Measurements from ENCODE around the gene SLC66A1.

The SLC66A1 gene

DNA sequence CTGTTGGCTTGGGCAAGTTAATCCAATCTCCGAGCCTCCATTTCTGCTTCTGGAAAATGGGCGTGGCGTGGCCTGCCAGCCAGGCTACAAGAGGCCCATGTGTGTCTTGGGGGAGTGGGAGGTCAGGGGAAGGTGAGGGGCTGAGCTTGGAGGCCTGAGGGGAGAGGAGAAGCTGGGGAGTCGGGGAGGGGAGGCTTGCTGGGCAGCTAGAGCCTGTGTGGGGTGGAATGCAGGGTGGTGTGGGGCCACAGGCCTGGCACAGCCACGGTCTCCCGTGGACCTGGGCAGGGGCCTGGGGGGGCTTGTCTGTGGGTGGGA is 14.6 kb downstream of the SLC66A1 start:
- DNase-seq = no peak

GRCh38 chr1:19327301-19327700 is 15.2 kb downstream of the SLC66A1 start:
- no peak for DNase-seq

- no peak for DNase-seq
Measured at GRCh38 chr1:19327736-19328135, 15.6 kb downstream of the SLC66A1 start.

DNA sequence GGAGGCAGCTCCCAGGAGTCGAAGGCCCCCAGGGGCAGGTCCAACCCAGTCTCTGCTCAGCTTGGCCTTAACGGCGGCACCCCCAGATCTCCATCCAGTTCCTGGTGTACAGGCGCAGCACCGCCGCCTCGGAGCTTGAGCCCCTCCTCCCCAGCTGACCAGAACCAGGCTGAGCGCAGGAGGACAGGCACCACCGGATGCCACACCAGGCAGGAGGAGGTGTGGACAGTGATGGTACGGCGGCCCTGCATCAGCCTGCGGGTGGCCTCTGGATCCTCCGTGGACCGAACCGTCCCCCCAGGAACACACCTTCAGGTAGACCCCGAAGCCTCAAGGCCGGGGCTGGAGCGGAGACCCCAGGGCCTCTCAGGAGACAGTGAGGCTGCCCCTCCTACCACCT is 16.4 kb downstream of the SLC66A1 start:
- no peak for DNase-seq

DNA sequence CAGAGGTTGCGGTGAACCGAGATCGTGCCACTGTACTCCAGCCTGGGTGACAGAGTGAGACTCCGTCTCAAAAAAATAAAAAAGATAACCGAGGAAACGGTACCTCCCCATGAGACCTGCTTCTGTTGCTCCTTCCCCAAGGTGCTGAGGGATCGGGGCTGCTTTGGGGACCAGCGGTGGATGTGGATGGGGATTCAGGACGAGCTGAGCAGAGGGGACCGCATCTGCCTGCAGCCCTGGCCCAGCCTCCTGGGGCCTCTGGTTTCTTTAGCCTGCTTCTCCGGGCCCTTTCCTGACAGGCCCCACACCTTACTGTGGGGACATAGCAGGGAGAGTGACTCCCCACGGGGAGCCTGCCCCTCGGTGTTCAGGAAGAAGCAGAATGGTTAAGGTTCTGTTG is 17.1 kb downstream of the SLC66A1 start:
- DNase-seq = no peak

GRCh38 chr1:19329611-19330010 is 17.5 kb downstream of the SLC66A1 start:
- no peak for DNase-seq

DNA sequence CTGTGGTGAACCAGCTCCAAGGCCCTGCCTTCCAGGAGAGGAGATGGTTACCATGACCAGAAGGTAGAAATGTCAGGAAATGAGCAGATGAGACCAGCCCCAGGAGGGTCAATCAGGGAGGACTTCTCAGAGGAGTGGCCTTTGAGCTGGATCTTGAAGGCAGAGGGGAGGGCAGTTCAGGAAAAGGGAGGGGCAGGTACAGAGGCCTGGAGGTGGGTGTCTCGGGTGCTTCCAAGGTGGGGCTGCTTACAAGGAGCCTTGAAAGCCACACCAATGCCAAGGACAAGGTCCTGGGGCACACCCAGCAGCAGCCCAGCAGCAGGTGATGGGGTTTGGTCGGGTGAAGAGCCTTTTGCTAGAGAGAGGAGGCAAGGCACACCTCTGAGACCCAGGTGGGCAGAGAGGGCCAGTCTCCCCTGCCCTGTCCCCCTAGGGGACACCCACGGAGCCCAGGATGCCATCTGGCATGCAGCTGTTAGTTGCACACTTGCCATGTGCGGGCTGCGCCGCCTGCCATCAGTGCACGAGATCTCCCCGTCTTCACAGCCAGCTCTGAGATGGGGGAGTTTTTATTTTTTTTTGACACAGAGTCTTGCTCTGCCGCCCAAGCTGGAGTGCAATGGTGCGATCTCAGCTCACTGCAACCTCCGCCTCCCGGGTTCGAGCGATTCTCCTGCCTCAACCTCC is 18.5 kb downstream of the SLC66A1 start:
- peak; percentile 55 for DNase-seq

DNA sequence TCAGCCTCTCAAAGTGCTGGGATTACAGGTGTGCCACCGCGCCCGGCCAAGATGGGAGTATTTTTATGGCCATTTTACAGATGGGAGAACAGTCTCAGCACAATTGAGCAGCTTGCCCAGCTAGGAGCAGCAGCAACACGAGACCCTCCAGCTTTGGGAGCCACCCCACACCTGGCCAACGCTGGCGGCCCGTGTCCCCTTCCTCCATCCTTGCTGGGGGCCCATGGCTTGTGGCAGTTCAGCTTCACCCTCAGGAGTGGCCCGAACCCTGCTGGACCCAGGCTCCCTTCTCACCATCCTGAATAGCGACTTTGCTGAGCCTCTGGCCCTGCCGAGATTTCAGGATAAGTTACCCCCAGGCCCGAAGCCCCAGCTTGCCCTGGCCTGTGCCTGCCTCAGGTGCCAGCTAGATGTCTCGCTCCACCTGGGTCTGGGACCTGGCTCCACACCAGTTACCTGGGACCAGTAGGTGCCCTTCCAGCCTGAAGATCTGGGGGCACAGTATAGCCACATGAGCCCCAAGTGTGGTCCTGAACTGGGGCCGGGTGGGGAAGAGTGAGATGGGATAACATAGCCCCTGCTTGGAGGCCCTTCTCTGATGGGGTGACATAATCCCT is 19.2 kb downstream of the SLC66A1 start:
- DNase-seq = no peak

DNA sequence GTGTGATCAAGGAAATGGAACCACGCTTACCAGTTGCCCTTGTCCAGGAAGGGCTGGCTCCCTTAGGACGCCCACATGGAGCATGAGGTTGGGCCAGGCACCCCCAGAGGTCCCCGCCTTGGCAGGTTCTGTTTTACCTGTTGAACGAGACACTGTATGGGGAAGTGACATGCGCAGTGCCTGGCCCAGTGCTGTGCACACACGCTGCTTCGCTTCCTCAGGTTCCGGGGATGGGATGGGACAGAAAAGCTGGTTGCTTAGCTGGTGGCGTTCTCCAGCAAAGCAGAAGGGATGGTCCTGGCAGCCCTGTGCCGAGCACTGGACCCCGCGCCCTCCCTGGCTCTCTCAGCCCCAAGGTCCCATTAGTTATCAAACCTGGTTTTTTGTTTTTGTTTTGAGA is 20.7 kb downstream of the SLC66A1 start:
- DNase-seq = no peak

DNA sequence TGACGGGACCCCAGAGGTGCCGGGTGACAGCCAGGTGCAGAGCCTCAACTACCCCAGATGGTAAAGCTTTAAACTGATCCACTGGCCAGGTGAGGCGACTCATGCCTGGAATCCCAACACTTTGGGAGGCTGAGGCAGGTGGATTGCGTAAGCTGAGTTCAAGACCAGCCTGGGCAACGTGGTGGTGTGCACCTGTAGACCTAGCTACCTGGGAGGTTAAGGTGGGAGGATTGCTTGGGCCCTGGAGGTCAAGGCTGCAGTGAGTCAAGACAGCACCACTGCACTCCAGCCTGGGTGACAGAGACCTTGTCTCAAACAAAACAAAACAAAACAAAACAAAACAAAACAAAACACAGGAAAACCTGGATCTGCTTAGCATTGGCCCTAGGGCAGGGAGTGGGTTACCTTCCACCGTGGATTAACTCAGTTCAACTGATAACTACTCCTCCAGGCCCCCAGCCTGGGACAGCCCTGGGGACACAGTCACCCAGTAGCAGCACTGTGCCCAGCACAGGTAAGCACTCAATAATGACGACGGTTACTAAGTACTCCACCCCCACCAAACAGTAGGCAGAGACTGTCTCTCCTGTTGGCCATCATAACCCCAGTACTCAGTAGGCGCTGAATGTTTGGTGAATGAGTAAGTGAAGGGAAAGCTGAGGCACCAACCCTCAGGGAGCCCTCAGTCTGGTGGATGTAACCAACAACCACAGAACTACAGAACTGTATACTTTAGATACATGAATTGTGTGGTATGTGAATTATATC is 21.6 kb downstream of the SLC66A1 start:
- DNase-seq = no peak

- no peak for DNase-seq
Measured at GRCh38 chr1:19336543-19336942, 24.4 kb downstream of the SLC66A1 start.

GRCh38 chr1:19337289-19337688 is 25.2 kb downstream of the SLC66A1 start:
- no peak for DNase-seq

DNA sequence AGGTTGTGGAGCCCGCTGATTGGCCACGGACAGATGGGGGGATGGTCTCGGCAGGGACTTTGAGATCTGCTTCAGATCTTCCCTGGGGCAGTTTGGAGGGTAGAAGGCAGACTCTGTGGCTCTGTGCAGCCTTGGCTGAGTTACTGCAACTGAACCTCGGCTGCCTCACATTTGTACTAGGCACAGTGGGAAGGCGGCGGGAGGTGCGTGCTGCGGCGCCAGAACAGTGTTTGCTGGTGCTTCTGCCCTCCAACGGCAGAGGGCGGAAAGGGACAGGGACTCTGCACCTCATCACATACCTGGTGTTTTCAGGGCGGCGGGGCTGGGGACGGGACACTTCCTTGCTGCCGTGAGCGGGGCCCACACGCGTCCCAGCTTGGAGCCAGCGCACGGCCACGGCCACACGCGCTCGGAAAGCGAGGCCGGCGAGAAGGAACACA is 26.2 kb downstream of the SLC66A1 start:
- peak; percentile 28 for DNase-seq

GRCh38 chr1:19339214-19339861 is 27.2 kb downstream of the SLC66A1 start:
- DNase-seq = no peak

GRCh38 chr1:19340387-19340937 is 28.3 kb downstream of the SLC66A1 start:
- no peak for DNase-seq

DNA sequence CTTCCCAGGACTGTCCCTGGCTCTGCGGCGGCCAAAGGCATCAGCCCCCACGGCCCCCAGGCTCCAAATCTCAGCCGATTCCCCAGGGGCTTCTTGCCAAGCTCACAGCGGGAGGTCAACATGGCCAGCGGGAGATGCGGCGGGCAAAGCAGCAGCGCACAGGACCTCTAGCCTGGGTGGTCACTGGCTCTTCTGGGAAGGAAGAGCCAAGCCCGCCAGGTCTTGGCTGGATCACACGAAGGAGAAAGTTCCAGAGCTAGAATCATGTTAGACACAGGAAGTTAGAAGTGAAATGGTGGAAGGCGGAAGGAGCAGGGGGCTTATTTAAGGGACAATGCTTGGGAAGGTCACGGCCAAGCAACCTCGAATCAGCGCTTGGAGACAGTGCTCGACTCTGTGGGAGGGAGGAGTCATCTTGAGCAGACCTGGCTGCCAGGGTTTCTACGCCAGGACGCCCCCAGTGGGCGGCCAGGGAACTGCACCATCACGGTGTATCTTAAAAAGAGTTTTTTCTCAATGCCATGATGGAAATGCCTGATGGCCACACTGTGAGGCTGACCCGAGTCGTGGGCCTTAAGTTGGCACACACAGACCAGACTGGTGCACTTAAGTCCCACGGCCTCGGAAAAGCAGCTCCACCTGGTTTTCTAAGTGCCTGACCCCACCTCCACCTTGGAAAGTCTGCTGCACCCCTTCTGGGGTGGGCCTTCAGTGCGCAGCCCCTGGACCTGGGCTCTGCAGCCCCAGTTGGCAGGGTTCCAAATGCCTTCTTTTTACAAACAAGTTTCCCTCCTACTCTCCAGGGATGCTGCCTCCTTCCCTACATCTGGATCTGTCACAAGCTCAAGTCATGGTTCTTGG is 29.3 kb downstream of the SLC66A1 start:
- peak; percentile 58 for DNase-seq

GRCh38 chr1:19342062-19342750 is 30.1 kb downstream of the SLC66A1 start:
- DNase-seq = no peak

DNA sequence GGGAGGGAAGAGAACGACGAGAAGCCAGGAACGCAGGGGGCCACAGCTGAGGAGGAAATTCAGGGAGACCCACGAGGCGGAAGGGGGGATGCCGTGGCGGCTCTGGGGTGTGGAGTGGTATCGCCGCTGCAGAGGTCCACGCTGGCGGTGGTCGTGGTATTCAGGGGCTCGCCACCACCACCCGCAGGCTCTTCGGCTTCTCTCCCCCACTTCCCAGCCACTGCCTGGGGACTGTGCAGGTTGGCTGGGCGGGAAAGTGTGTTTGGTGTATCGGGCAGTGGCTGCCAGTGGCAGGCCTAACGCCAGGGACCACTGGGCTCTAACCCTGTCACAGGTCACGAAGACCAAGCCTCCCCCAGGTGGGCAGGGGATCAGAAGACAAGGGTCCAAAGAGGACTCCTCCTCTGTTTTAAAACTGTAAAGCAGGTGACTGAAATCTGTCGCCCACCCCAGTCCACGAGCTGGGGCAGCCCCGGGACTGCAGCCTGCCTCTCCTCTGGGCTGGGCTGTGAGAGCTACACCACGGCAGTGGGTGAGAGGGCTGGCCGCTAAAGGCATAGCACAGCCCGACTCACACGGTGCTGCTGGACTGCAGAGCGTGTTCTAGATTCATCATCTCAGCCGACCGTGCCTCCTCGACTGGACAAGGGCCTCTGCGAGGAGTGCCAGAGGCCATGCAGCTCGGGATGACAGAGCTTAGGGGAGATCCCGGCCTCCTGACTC is 30.9 kb downstream of the SLC66A1 start:
- DNase-seq = no peak

DNA sequence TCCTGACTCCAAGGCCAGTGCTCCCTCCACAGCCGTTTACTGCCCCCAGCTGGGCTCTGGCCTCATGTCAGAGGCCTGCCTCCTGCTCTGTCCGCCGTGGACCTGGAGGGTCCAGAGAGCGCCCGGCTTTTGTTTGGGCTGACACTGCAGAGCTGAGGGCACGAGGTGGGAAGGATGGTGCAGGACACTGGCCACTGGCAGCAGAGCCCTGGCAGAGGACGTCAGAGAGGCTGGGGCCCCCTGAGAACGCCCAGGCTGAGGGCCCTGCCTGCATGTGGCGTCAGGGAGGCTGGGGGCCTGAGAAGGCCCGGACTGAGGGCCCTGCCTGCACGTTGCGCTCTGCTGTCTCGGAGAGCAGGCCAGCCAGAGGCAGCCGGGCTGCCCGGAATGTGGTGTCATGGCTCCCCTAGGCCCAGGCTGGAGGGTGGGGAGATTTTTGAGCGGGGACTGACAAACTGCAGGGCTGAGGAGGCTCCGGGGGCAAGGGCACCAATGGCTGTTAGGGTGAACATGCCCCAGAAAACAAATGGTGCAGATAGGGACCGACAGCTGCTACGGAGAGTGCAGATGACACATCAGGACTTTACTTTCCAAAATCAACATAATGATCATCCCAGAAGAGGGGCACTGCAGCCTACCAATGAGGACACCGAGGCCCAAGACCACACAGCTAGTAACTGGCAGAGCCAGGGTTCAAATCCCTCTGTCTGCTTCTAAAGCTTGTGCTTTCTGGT is 31.7 kb downstream of the SLC66A1 start:
- no peak for DNase-seq

- DNase-seq = peak; percentile 69
Measured at GRCh38 chr1:19344372-19344810, 32.3 kb downstream of the SLC66A1 start.
